Neuronal stem cell (in vitro differentiated cells): ENCODE measurements around the gene ICAM1.

ENCODE experiments used
- DNase-seq: peaks from one replicate; pipeline ENCODE4 v3.0.0-alpha.2; 2013; ENCODE audit warnings: low spot score
- H2AFZ ChIP-seq: one replicate; pipeline ENCODE4 v1.6.1; 2013; ENCODE audit warnings: mild to moderate bottlenecking, low read length, inconsistent platforms
- H2AK5ac ChIP-seq: 2 replicates; pipeline ENCODE4 v1.6.1; 2013; ENCODE audit warnings: low read depth, mild to moderate bottlenecking, inconsistent platforms, low read length, moderate library complexity, mixed read lengths
- H2BK120ac ChIP-seq: 2 replicates; pipeline ENCODE4 v1.6.1; 2013; ENCODE audit warnings: low read depth, mild to moderate bottlenecking, inconsistent platforms, low read length, moderate library complexity, mixed read lengths
- H2BK12ac ChIP-seq: one replicate; pipeline ENCODE4 v1.6.1; 2013; ENCODE audit warnings: low read length, inconsistent platforms
- H2BK15ac ChIP-seq: 2 replicates; pipeline ENCODE4 v1.6.1; 2013; ENCODE audit warnings: mild to moderate bottlenecking, low read length, inconsistent platforms, mixed read lengths
- H2BK5ac ChIP-seq: one replicate; pipeline ENCODE4 v1.6.1; 2013; ENCODE audit warnings: inconsistent platforms, mild to moderate bottlenecking, low read length, moderate library complexity
- H3K14ac ChIP-seq: one replicate; pipeline ENCODE4 v1.6.1; 2013; ENCODE audit warnings: low read length, inconsistent platforms
- H3K18ac ChIP-seq: 2 replicates; pipeline ENCODE4 v1.6.1; 2013; ENCODE audit warnings: low read length, inconsistent platforms
- H3K23ac ChIP-seq: 2 replicates; pipeline ENCODE4 v1.6.1; 2013; ENCODE audit warnings: low read depth, mild to moderate bottlenecking, mixed read lengths, low read length, inconsistent platforms; ENCODE audit not compliant: poor library complexity
- H3K27ac ChIP-seq: replicated peaks from 3 replicates; pipeline ENCODE4 v1.5.1; 2013; ENCODE audit warnings: low read length, inconsistent platforms
- H3K27me3 ChIP-seq, 3 experiments: 2 replicates each; pipeline ENCODE4 v1.6.1; 2013; ENCODE audit warnings: low read length in 3 of 3, mild to moderate bottlenecking in 2 of 3, inconsistent platforms in 1 of 3, low read depth in 1 of 3, mixed read lengths in 1 of 3, moderate library complexity in 1 of 3; ENCODE audit not compliant: control insufficient read depth in 3 of 3, insufficient read depth in 3 of 3
- H3K36me3 ChIP-seq, 2 donors: replicated peaks in 1 of 2; 2 replicates each; pipeline ENCODE4 v1.6.1; 2013; ENCODE audit warnings: low read length in 2 of 2; ENCODE audit not compliant: control insufficient read depth in 2 of 2, insufficient read depth in 2 of 2
- H3K4ac ChIP-seq: 2 replicates; pipeline ENCODE4 v1.6.1; 2013; ENCODE audit warnings: inconsistent platforms, mild to moderate bottlenecking, low read length, moderate library complexity
- H3K4me1 ChIP-seq, 2 donors: 1 replicate in 1 of 2; 2 replicates in 1 of 2; pipeline ENCODE4 v1.6.1; 2013; ENCODE audit warnings: low read length in 2 of 2, low read depth in 1 of 2; ENCODE audit not compliant: control insufficient read depth in 2 of 2, insufficient read depth in 1 of 2
- H3K4me2 ChIP-seq: one replicate; pipeline ENCODE4 v1.6.1; 2013; ENCODE audit warnings: mild to moderate bottlenecking, low read length, inconsistent platforms; ENCODE audit not compliant: insufficient read depth, poor library complexity, severe bottlenecking
- H3K4me3 ChIP-seq, 2 donors: 2 replicates each; pipeline ENCODE4 v1.5.1; 2013; ENCODE audit warnings: low read length in 2 of 2, mild to moderate bottlenecking in 2 of 2, inconsistent platforms in 1 of 2, moderate library complexity in 1 of 2
- H3K79me1 ChIP-seq: one replicate; pipeline ENCODE4 v1.6.1; 2013; ENCODE audit warnings: low read depth, mild to moderate bottlenecking, inconsistent platforms, low read length, moderate library complexity
- H3K9ac ChIP-seq: one replicate; pipeline ENCODE4 v1.6.1; 2013; ENCODE audit warnings: mild to moderate bottlenecking, low read depth, low read length, inconsistent platforms; ENCODE audit not compliant: poor library complexity
- H3K9me3 ChIP-seq, 2 donors: replicated peaks in 1 of 2; 2 replicates each; pipeline versions ENCODE3 to v1.6.1; 2013; ENCODE audit warnings: low read length in 2 of 2, mild to moderate bottlenecking in 2 of 2, inconsistent platforms in 1 of 2, low read depth in 1 of 2, mixed read lengths in 1 of 2, moderate library complexity in 1 of 2; ENCODE audit not compliant: control insufficient read depth in 2 of 2, insufficient read depth in 1 of 2
- H4K8ac ChIP-seq: one replicate; pipeline ENCODE4 v1.6.1; 2013; ENCODE audit warnings: low read depth, mild to moderate bottlenecking, inconsistent platforms, low read length, moderate library complexity
- H4K91ac ChIP-seq: one replicate; pipeline ENCODE4 v1.6.1; 2013; ENCODE audit warnings: low read length, low read depth, mild to moderate bottlenecking, inconsistent platforms; ENCODE audit not compliant: poor library complexity
- WGBS, 2 donors: extraction: QIAGEN DNeasy Blood & Tissue Kit; methylation state at CpG; one replicate each; pipeline ENCODE4 v1.1.7; 2013; ENCODE audit warnings: missing lambda C conversion rate in 2 of 2, mixed read lengths in 1 of 2; ENCODE audit not compliant: insufficient read length in 2 of 2, insufficient replicate concordance in 1 of 2; ENCODE audit errors: extremely low coverage in 2 of 2; 5-methylcytosine and 5-hydroxymethylcytosine counted together

Gene ICAM1

DNA sequence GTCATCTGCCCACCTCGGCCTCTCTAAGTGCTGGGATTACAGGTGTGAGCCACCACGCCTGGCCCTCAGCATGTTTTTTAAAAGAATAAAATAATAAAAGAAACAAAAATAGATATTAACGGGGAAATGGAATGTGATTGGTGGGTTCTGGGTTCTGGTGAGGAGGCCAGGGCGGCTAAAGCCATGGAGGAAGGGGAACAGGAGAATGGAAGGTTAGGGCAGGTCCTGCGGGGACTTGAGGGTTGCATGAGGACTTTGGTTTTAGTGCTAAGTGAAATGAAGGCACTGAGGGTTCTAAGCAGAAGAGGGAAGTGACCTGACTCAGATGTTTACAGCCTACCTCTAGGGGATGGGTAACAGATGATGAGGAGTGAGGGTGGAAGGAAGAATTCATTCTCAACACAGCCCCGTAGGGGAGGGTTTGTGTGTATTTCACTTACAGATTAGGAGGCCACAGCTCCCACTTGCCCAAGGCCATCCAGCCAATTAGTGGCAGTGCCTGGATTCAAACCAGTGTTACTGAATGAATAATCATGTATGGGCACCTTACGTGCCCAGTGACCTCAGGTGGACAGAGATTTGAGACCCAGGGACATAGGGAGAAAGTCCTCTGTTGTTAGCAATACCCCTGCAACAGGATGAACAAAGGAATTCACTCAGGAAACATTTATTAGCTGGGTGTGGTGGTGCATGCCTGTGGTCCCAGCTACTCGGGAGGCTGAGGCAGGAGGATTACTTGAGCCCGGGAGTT, 25.6 kb upstream of the ICAM1 start:
- H2BK12ac ChIP-seq = no peak overlapping the region
- no peak overlapping the region for H2BK15ac ChIP-seq
- no peak overlapping the region for H3K14ac ChIP-seq
- H3K9ac ChIP-seq = no peak overlapping the region
- H3K18ac ChIP-seq = no peak overlapping the region
- peaks cover 0 to 6% of the 10 kb centered on the region in 2 donors for H3K4me1 ChIP-seq
- no peak overlapping the region for H2BK5ac ChIP-seq
- 100% methylated on average over 1 of the region's 9 CpGs; no CpG with 5 or more reads in 1 of the 2 donors for WGBS, 2 donors
- no peak overlapping the region for H3K4ac ChIP-seq
- no peak overlapping the region for H2AK5ac ChIP-seq
- H4K91ac ChIP-seq = no peak overlapping the region
- no peak overlapping the region for H2AFZ ChIP-seq
- no peaks in the 10 kb centered on the region for H3K36me3 ChIP-seq
- H3K27me3 ChIP-seq = no peaks in the 10 kb centered on the region
- no peaks in the 10 kb centered on the region for H3K9me3 ChIP-seq
- no peaks in the 10 kb centered on the region for H3K79me1 ChIP-seq
- H3K23ac ChIP-seq = no peak overlapping the region
- H4K8ac ChIP-seq = no peak overlapping the region
- no peak overlapping the region for H3K4me2 ChIP-seq
- no peak overlapping the region for H3K27ac ChIP-seq
- H2BK120ac ChIP-seq = no peak overlapping the region
- no peak for DNase-seq
- H3K4me3 ChIP-seq = no peak overlapping the region

DNA sequence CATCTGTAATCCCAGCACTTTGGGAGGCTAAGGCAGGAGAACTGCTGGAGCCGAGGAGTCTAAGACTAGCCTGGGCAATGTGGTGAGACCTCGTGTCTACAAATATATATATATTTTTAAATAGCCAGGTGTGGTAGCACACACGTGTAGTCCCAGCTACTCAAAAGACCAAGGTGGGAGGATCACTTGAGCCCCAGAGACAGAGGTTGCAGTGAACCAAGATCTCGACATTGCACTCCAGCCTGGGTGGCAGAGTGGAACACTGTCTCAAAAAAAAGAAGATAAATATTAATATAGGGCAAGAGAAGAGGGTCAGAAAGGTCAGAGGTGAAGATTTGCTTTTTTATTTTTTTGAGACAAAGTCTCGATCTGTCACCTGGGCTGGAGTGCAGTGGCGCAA, 24.4 kb upstream of the ICAM1 start:
- H4K91ac ChIP-seq = no peak overlapping the region
- no peak overlapping the region for H3K4ac ChIP-seq
- H4K8ac ChIP-seq = no peak overlapping the region

DNA sequence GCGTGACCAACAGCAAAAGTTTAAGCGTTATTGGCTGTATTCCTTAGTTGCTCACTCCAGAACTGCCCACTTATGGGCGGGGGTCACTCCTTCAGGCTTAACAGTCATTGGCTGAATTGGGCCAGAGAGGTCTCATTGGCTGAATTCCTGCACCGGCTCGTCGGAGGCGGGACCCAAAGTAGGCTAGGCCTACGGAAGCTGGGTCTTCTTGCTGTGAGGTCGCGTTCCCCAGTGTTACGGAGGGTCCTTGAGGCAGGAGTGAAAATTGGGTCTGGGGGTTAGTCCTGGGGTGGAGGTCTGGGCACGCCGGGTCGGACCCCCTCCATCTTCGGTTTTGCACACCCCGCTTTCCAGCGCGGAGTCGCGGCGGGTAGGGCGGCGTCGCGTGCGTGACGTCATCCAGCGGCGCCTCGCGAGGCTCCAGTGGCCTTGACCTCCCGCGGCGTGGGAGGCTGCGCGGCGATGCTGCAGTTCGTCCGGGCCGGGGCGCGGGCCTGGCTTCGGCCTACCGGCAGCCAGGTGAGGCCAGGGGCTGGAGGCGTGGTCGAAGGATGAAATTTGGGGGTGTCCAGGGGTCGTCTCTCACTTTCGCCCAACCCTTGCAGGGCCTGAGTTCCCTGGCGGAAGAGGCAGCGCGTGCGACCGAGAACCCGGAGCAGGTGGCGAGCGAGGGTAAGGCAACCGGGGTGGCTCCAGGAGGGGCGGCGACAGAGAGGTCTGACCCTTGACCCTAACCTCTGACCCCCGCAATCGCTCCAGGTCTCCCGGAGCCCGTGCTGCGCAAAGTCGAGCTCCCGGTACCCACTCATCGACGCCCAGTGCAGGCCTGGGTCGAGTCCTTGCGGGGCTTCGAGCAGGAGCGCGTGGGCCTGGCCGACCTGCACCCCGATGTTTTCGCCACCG, 18.9 kb upstream of the ICAM1 start, which contains the start of gene MRPL4:
Gene MRPL4 (plus strand): TSS at position 423 of the 903 bp plus-strand sequence. CDS start 40 bp downstream, at position 463.
- Histone ChIP-seq H4K8ac (peak within 1 kb of the TSS; percentile 29), H2AFZ (peak within 1 kb of the TSS; percentile 96), H2BK120ac (no peak within 1 kb of the TSS), H3K9me3 (peaks cover 0 to 2% of the 10 kb centered on the region in 2 donors), H2BK12ac (no peak within 1 kb of the TSS), H2AK5ac (peak within 1 kb of the TSS; percentile 23), H2BK5ac (peak within 1 kb of the TSS; percentile 97), H3K27me3 (no peaks in the 10 kb centered on the region), H4K91ac (no peak within 1 kb of the TSS), H3K18ac (peak within 1 kb of the TSS; percentile 93), H3K14ac (no peak within 1 kb of the TSS), H3K4me3 (peak within 1 kb of the TSS; percentile 77 to 92), H3K4me1 (peaks cover 3 to 6% of the 10 kb centered on the region in 2 donors), H3K36me3 (peaks cover 12 to 31% of the 10 kb centered on the region in 2 donors), H3K79me1 (peaks cover 3% of the 10 kb centered on the region), H2BK15ac (peak within 1 kb of the TSS; percentile 39), H3K27ac (peak within 1 kb of the TSS; percentile 43), H3K4ac (no peak within 1 kb of the TSS), H3K23ac (peak within 1 kb of the TSS; percentile 92), H3K9ac (peak within 1 kb of the TSS; percentile 94), H3K4me2 (peak within 1 kb of the TSS; percentile 82)
- DNase-seq = peak; percentile 97
- no CpG with 5 or more reads among the region's 77 CpGs for WGBS, 2 donors

More for the DNA sequence above, 24.4 kb upstream of the ICAM1 start:
- Histone ChIP-seq H3K79me1 (no peaks in the 10 kb centered on the region), H2AK5ac (no peak overlapping the region), H3K9me3 (no peaks in the 10 kb centered on the region), H3K4me3 (no peak overlapping the region), H3K36me3 (no peaks in the 10 kb centered on the region), H3K4me2 (no peak overlapping the region), H3K14ac (no peak overlapping the region), H2BK120ac (no peak overlapping the region), H3K9ac (no peak overlapping the region), H3K27me3 (no peaks in the 10 kb centered on the region), H3K4me1 (peaks cover 0 to 6% of the 10 kb centered on the region in 2 donors), H3K18ac (no peak overlapping the region), H2BK15ac (no peak overlapping the region), H3K27ac (no peak overlapping the region), H3K23ac (no peak overlapping the region), H2AFZ (no peak overlapping the region), H2BK12ac (no peak overlapping the region), H2BK5ac (no peak overlapping the region)
- DNase-seq = no peak
- WGBS, 2 donors = no CpG with 5 or more reads among the region's 6 CpGs

DNA sequence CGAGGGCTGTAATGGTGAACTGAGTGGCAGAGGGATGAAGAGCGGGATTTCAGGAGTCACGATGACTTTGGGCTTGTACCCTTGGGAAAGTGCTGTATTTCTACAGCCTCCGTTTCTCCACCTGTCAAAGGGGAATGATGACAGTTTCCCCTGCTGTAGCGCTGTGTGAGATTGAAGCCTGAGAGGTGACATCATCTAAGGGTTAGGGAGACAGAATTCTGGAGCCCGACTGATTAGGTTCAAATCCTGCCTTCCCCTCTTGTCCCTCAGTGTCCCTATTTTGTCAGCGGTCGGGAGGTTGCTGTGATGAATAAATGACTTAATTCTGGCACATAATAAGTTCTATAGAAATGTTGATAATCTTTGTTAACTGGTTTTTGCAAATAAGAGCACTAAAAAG, 18.2 kb upstream of the ICAM1 start:
- WGBS, 2 donors = no CpG with 5 or more reads among the region's 8 CpGs
- H3K27me3 ChIP-seq = no peaks in the 10 kb centered on the region
- H3K4ac ChIP-seq = no peak overlapping the region
- H3K27ac ChIP-seq = no peak overlapping the region
- peaks cover 16 to 38% of the 10 kb centered on the region in 2 donors for H3K36me3 ChIP-seq
- H2BK15ac ChIP-seq = no peak overlapping the region
- H2BK120ac ChIP-seq = no peak overlapping the region
- no peak overlapping the region for H2BK12ac ChIP-seq
- peaks cover 3% of the 10 kb centered on the region for H3K79me1 ChIP-seq
- H2AFZ ChIP-seq = peak overlapping the region; percentile 96
- H2AK5ac ChIP-seq = peak overlapping the region; percentile 23
- peak overlapping the region; percentile 77 to 92 for H3K4me3 ChIP-seq
- no peak overlapping the region for H4K8ac ChIP-seq
- no peak overlapping the region for H4K91ac ChIP-seq
- H3K14ac ChIP-seq = no peak overlapping the region
- H3K9ac ChIP-seq = peak overlapping the region; percentile 94
- H2BK5ac ChIP-seq = peak overlapping the region; percentile 97
- H3K23ac ChIP-seq = peak overlapping the region; percentile 92
- peaks cover 3 to 6% of the 10 kb centered on the region in 2 donors for H3K4me1 ChIP-seq
- peaks cover 0 to 2% of the 10 kb centered on the region in 2 donors for H3K9me3 ChIP-seq
- DNase-seq = no peak
- H3K18ac ChIP-seq = peak overlapping the region; percentile 93
- H3K4me2 ChIP-seq = peak overlapping the region; percentile 82
